Activated CD8-positive, alpha-beta T cell treated with anti-CD3 and anti-CD28 coated beads, Interleukin-2, amount 10 ng/mL, durations not matched to agents 7 days and 5 days (primary cell): ENCODE results near the gene GIMAP4. TPM values are rescaled to one million over a fixed set of nuclear protein-coding genes. Genes with fewer than 3 reads are reported as not detected.
A peak's percentile ranks its signal among the peaks of the same experiment; 100 is the strongest.
"Not testable (repeated sequence)": the region's sequence is repeated elsewhere in the genome, so short reads cannot be mapped to it uniquely, and the experiment has no call there.

Experiments
- ATAC-seq: fragments of 150-1000 bp; cut with Tn5 transposase; one replicate; pipeline ENCODE4 v1.10.0; 2021; ENCODE audit warnings: moderate library complexity
- CTCF ChIA-PET: fragments of 350-600 bp; sonication (Branson Sonifier 250); formaldehyde crosslinking; loops from one replicate; lab custom pipeline; 2021; ENCODE audit warnings: antibody characterized with exemption; lab: Charles Lee
- POLR2A ChIA-PET: fragments of 350-600 bp; sonication (Branson Sonifier 250); formaldehyde crosslinking; loops from one replicate; lab custom pipeline; 2021; ENCODE audit warnings: antibody characterized with exemption; lab: Charles Lee
- DNase-seq: peaks from one replicate; pipeline ENCODE4 v3.0.0-alpha.2; 2020
- H3K27ac Mint-ChIP-seq: one replicate; pipeline ENCODE4 v1.8.0; 2021; ENCODE audit warnings: mild to moderate bottlenecking, mixed read lengths
- H3K27me3 Mint-ChIP-seq: one replicate; pipeline ENCODE4 v1.8.0; 2021; ENCODE audit warnings: low read depth, mixed read lengths
- H3K36me3 Mint-ChIP-seq: one replicate; pipeline ENCODE4 v1.8.0; 2021; ENCODE audit warnings: low read depth, mixed read lengths
- H3K4me1 Mint-ChIP-seq: one replicate; pipeline ENCODE4 v1.8.0; 2021; ENCODE audit warnings: low read depth, mixed read lengths
- H3K4me3 Mint-ChIP-seq: one replicate; pipeline ENCODE4 v1.8.0; 2021; ENCODE audit warnings: mild to moderate bottlenecking, mixed read lengths
- H3K9me3 Mint-ChIP-seq: one replicate; pipeline ENCODE4 v1.8.0; 2022; ENCODE audit warnings: mixed read lengths; ENCODE audit not compliant: insufficient read depth
- total RNA-seq, 2 experiments: library from RNA; stranded (reverse); gene quantifications; one replicate each; pipeline ENCODE4 v1.2.3, GENCODE V29; 2021

The GIMAP4 gene
- total RNA-seq, 2 experiments from 2014 or later: 174 to 186 TPM

DNA sequence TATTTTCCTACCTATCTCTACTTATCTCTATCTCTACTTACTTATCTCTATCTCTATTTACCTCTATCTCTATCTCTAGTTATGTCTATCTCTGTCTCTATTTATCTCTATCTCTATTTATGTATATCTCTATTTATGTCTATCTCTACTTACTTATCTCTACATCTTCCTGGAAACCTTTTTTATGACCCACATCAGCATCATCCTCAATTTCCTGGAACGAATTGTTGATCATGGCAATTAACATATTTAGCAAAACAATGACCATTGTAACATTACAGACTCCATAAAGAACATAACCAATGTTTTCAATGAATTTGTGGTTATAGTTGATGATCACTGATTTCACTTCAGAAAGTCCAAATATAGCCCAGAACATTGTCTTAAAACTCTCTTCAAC is 46.7 kb downstream of the GIMAP4 start:
- Mint-ChIP-seq H3K36me3 (peaks cover 44% of the 10 kb centered on the region), H3K27ac (peak overlapping the region; percentile 60), H3K9me3 (peaks cover 31% of the 10 kb centered on the region), H3K4me1 (peaks cover 49% of the 10 kb centered on the region), H3K4me3 (no peak overlapping the region), H3K27me3 (no peaks in the 10 kb centered on the region)
- DNase-seq (no peak), ATAC-seq (no peak)
- CTCF ChIA-PET: no interaction called here
- POLR2A ChIA-PET: no interaction called here

DNA sequence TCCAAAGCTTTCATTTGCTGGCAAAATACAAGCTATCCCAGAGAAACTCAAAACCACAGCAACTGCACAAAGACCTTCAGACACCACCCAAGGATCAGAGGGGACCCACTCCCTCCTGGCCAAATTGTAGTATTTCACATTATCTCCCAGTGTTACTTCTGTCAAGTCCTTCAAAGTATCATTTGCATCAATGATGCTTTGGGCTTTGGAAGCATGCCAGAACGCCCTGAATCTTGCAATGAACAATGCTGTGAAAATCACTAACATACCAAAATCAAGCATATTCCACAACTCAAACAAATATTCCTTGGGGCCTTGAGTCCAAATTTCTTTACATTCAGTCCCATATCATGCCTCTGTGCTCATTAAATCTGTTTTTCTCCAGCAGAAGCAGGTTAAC is 47.2 kb downstream of the GIMAP4 start:
- DNase-seq, H3K27me3 Mint-ChIP-seq, ATAC-seq, H3K4me3 Mint-ChIP-seq: not testable (repeated sequence)
- Mint-ChIP-seq H3K36me3 (peaks cover 44% of the 10 kb centered on the region), H3K27ac (peak overlapping the region; percentile 60), H3K9me3 (peaks cover 31% of the 10 kb centered on the region), H3K4me1 (peaks cover 48% of the 10 kb centered on the region)
- ChIA-PET CTCF (interaction anchor here (0.8 to 0.9 kb wide), 2 partner anchors 27 to 166 kb away, joined by 3 read pairs; no protein-coding TSS in a partner anchor), POLR2A (interaction anchor here (0.9 to 1.4 kb wide), 2 partner anchors 14 to 35 kb away, joined by 3 to 4 read pairs; no protein-coding TSS in a partner anchor)

DNA sequence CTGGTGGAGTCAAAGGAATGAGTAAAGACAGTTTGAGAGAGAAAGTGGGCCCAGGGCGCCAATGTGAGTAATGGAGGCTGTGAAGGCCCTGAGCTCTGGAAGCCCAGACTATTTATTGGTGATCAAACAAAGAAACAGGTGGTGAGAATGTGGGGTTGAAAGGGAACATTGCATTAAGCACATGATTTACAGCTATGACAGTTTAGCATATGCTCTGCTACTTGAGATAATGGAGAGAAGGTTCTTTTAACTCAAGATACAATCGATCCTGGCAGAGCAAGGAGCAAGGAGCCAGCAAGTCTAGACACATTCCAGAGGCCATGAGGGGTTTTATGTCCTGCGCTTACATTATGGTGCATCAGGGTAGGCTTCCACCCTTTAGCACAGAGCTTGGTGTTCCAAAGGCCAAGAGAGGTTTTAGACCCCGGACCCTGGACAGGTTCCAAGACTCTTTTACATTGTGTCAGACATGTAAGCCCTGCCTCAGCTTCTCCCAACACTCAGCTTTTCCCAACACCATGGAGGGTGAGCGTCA is 48.1 kb downstream of the GIMAP4 start:
- H3K4me3 Mint-ChIP-seq, ATAC-seq, H3K27me3 Mint-ChIP-seq, DNase-seq: not testable (repeated sequence)
- H3K4me1 Mint-ChIP-seq: peaks cover 47% of the 10 kb centered on the region
- peaks cover 27% of the 10 kb centered on the region for H3K9me3 Mint-ChIP-seq
- H3K36me3 Mint-ChIP-seq: peaks cover 44% of the 10 kb centered on the region
- POLR2A ChIA-PET: interaction anchor here (0.9 to 1.4 kb wide), 2 partner anchors 13 to 34 kb away, joined by 3 to 4 read pairs; no protein-coding TSS in a partner anchor
- CTCF ChIA-PET: interaction anchor here (0.6 to 0.8 kb wide), 2 partner anchors 26 to 137 kb away, joined by 3 read pairs; no protein-coding TSS in a partner anchor
- peak overlapping the region; percentile 60 for H3K27ac Mint-ChIP-seq

DNA sequence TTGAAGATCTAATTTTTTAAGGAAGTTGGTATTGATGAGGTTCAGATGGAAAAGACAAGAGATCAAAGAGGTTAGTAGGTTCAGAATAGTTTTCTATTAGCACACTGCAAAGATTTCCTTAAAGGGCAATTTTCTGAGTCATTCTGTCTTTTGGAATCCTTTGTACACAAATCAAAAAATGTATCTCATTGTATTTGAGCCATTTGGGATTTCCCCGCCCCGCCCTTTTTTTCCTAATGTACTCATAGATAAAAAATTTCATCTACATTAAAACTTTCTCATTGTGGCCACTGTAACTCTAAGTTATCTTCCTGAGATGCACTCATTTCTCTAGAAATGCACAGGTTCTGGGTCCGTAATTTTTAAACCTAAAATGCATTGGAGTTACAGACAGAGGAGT is 52.9 kb downstream of the GIMAP4 start:
- ATAC-seq (no peak), DNase-seq (no peak)
- POLR2A ChIA-PET: interaction anchor here (1.6 kb wide), 1 partner anchor 169 kb away, joined by 3 read pairs; no protein-coding TSS in a partner anchor
- Mint-ChIP-seq H3K27ac (peak overlapping the region; percentile 37), H3K36me3 (peaks cover 34% of the 10 kb centered on the region), H3K27me3 (no peaks in the 10 kb centered on the region), H3K9me3 (peaks cover 14% of the 10 kb centered on the region), H3K4me1 (peaks cover 53% of the 10 kb centered on the region), H3K4me3 (no peak overlapping the region)
- CTCF ChIA-PET: interaction anchor here (2.1 kb wide), 1 partner anchor 52 kb away, joined by 4 read pairs; no protein-coding TSS in a partner anchor

DNA sequence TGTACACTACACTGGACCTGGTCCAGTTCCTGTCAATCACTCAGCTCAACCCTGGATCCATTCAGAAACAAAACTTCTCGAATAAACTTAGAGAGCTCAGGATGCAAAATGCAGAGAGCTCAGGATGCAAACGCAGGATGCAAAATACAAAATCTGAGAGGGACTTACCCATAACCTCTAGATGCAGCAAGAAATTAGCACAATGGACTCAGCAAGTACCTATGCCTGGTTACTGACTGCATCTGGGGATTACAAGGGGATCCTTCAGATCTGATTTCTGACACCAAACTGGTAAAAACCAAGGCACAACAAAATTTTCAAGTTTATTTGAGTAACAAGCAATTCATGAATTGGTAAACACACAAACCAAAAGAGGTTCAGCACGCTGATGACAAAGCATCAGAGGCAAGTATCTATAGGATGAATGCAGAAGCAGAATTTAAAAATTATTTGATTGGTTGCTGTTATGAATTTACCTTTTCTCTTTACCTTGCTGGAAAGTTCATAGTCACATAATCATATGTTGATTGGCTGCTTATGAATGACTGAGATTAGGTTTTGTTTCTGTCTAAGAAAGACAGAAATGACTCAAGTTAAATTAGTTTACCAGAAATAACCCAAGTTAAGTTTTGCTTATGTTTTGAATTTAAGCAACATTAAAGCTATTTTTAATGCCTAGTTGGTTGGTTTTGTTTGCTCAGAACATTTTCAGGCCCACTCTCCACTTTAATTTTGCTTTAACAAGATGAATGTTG is 53.6 kb downstream of the GIMAP4 start:
- CTCF ChIA-PET: interaction anchor here (0.7 to 2.7 kb wide), 9 partner anchors 11 to 172 kb away, joined by 3 to 16 read pairs (median 3); partner anchors contain the start of gene GIMAP6
- no peak overlapping the region for H3K4me3 Mint-ChIP-seq
- ATAC-seq (no peak), DNase-seq (no peak)
- H3K4me1 Mint-ChIP-seq: peaks cover 56% of the 10 kb centered on the region
- POLR2A ChIA-PET: interaction anchor here (1.6 to 3.3 kb wide), 2 partner anchors 11 to 169 kb away, joined by 3 to 15 read pairs; partner anchors contain the start of gene GIMAP6
- H3K27ac Mint-ChIP-seq: peak overlapping the region; percentile 37
- H3K27me3 Mint-ChIP-seq: no peaks in the 10 kb centered on the region
- peaks cover 40% of the 10 kb centered on the region for H3K36me3 Mint-ChIP-seq
- H3K9me3 Mint-ChIP-seq: peaks cover 14% of the 10 kb centered on the region

DNA sequence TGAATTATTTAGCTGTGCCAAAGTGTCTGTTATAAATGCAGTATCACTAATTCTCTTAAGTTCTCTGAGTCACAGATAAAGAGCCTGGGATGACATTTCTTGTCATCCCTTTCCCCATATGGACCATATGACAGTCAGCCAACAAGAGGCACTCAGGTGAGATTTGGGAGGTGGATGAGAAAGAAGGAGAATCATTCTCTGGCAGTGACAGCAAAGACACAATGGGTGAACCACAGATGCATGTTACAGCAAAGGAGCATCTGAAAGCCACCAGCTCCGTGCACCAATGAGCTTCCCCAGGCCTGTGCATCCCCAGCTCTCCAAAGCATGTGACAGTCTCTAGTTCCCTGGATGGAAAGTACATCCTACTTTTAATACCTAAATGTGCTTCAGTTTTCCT is 54.2 kb downstream of the GIMAP4 start:
- Mint-ChIP-seq H3K9me3 (peaks cover 14% of the 10 kb centered on the region), H3K27ac (peak overlapping the region; percentile 12), H3K36me3 (peaks cover 46% of the 10 kb centered on the region), H3K27me3 (no peaks in the 10 kb centered on the region), H3K4me1 (peaks cover 62% of the 10 kb centered on the region), H3K4me3 (no peak overlapping the region)
- DNase-seq (no peak), ATAC-seq (no peak)
- ChIA-PET CTCF (interaction anchor here (0.7 to 2.7 kb wide), 11 partner anchors 10 to 173 kb away, joined by 3 to 16 read pairs (median 3); partner anchors contain the start of gene GIMAP6), POLR2A (interaction anchor here (1.1 to 3.3 kb wide), 3 partner anchors 9 to 170 kb away, joined by 3 to 15 read pairs (median 6); partner anchors contain the start of gene GIMAP6)

Other genes with a start within 250 kb of the GIMAP4 start
- gene LRRC61, start 244.0 kb upstream of the GIMAP4 start, total RNA-seq: 10 to 100 TPM; 21.0 to 21.4 TPM
- 1 to 10 TPM; 4.6 TPM for gene ACTR3C, start 243.8 kb upstream of the GIMAP4 start, total RNA-seq
- not detected for gene RARRES2, start 225.8 kb upstream of the GIMAP4 start, total RNA-seq
- gene REPIN1, start 198.6 kb upstream of the GIMAP4 start, total RNA-seq: 10 to 100 TPM; 40.9 to 43.1 TPM
- 1 to 10 TPM; 6.7 to 7.7 TPM for gene ZNF775, start 188.1 kb upstream of the GIMAP4 start, total RNA-seq
- 10 to 100 TPM; 21.5 to 22.3 TPM for gene GIMAP8, start 116.8 kb upstream of the GIMAP4 start, total RNA-seq
- gene GIMAP7, start 52.5 kb upstream of the GIMAP4 start, total RNA-seq: 100 to 1,000 TPM; 134 TPM
- 10 to 100 TPM; 88.9 to 93.3 TPM for gene GIMAP6, start 65.0 kb downstream of the GIMAP4 start, total RNA-seq
- 10 to 100 TPM; 79.0 to 82.9 TPM for gene GIMAP2, start 118.3 kb downstream of the GIMAP4 start, total RNA-seq
- 10 to 100 TPM; 19.0 to 20.2 TPM for gene GIMAP1, start 149.2 kb downstream of the GIMAP4 start, total RNA-seq
- gene GIMAP5, start 170.0 kb downstream of the GIMAP4 start, total RNA-seq: 10 to 100 TPM; 56.3 to 63.3 TPM
- gene TMEM176B, start 233.0 kb downstream of the GIMAP4 start, total RNA-seq: not detected
- not detected for gene TMEM176A, start 233.4 kb downstream of the GIMAP4 start, total RNA-seq